Panc1 (cell line): ENCODE results near the gene ZNF688. TPM values are rescaled to one million over a fixed set of nuclear protein-coding genes. Genes with fewer than 3 reads are reported as not detected.

Experiments
- ATAC-seq: fragments of 200-7000 bp; cut with Tn5 transposase; 2 replicates; pipeline ENCODE4 v1.9.1; 2020; ENCODE audit warnings: mild to moderate bottlenecking, moderate library complexity
- BruUV-seq: library from RNA; stranded (reverse); fragments of 400-500 nt; replicated peaks from 2 replicates; lab custom pipeline; 2021; lab: Mats Ljungman, UMichigan
- CTCF ChIA-PET: fragments of 300-600 bp; sonication (Branson Sonifier 250); formaldehyde crosslinking; loops from one replicate; lab custom pipeline; 2022; ENCODE audit warnings: antibody characterized with exemption; lab: Charles Lee
- POLR2A ChIA-PET: fragments of 300-600 bp; sonication (Branson Sonifier 250); formaldehyde crosslinking; loops from one replicate; lab custom pipeline; 2022; ENCODE audit warnings: antibody characterized with exemption; lab: Charles Lee
- DNase-seq: peaks from one replicate; pipeline ENCODE4 v3.0.0-alpha.2; 2010; ENCODE audit warnings: low read depth, low spot score
- H3K27ac ChIP-seq: 2 replicates; pipeline ENCODE4 v1.5.1; 2011; ENCODE audit warnings: mild to moderate bottlenecking, low read length, inconsistent platforms
- H3K27me3 ChIP-seq: fragments of 200-500 bp; sonication (Bioruptor generic); 2 replicates; pipeline ENCODE4 v1.6.0; 2014; ENCODE audit warnings: low read length, inconsistent platforms; ENCODE audit not compliant: control insufficient read depth, insufficient read depth
- H3K36me3 ChIP-seq: fragments of 200-500 bp; sonication (Bioruptor generic); 2 replicates; pipeline ENCODE4 v1.5.1; 2014; ENCODE audit warnings: inconsistent platforms, mild to moderate bottlenecking, low read length, moderate library complexity; ENCODE audit not compliant: control insufficient read depth, insufficient read depth
- H3K4me1 ChIP-seq: 2 replicates; pipeline ENCODE4 v1.5.1; 2011; ENCODE audit warnings: inconsistent platforms, mild to moderate bottlenecking, low read length, moderate library complexity; ENCODE audit not compliant: control insufficient read depth, insufficient read depth
- H3K4me3 ChIP-seq, 2 experiments: 2 replicates each; pipeline ENCODE4 v1.5.1; 2011 to 2012; ENCODE audit warnings: low read depth in 2 of 2, low read length in 2 of 2, mild to moderate bottlenecking in 2 of 2, inconsistent platforms in 1 of 2, moderate library complexity in 1 of 2
- H3K9me3 ChIP-seq: fragments of 200-500 bp; sonication (Bioruptor generic); 2 replicates; pipeline ENCODE4 v1.5.1; 2014; ENCODE audit warnings: low read depth, mild to moderate bottlenecking, inconsistent platforms, low read length, moderate library complexity; ENCODE audit not compliant: control insufficient read depth, insufficient read depth
- POLR2AphosphoS5 ChIP-seq: IDR thresholded peaks from 2 replicates; pipeline ENCODE4 v1.6.1; 2012; ENCODE audit warnings: mild to moderate bottlenecking, low read depth, low read length, moderate library complexity
- REST ChIP-seq, 2 experiments: IDR thresholded peaks; 2 replicates each; pipeline ENCODE4 v1.6.1; 2011 to 2012; ENCODE audit warnings: low read depth in 2 of 2, control low read depth in 1 of 2, low read length in 1 of 2, mild to moderate bottlenecking in 1 of 2, moderate library complexity in 1 of 2; ENCODE audit not compliant: insufficient read depth in 1 of 2
- SIN3A ChIP-seq: IDR thresholded peaks from 2 replicates; pipeline ENCODE4 v1.6.1; 2012; ENCODE audit warnings: low read depth, mild to moderate bottlenecking, low read length, moderate library complexity, borderline replicate concordance; ENCODE audit not compliant: insufficient read depth
- TCF7L2 ChIP-seq: IDR thresholded peaks from 2 replicates; pipeline ENCODE4 v1.6.1; 2011; ENCODE audit warnings: mild to moderate bottlenecking, low read depth, low read length, inconsistent platforms
- in situ Hi-C: cut with HindIII; loops from 2 replicates; pipeline ENCODE4 v1.10.0; 2016; ENCODE audit warnings: low sequenced_read_pairs, low pct_unique_long_range_greater_than_20kb
- intact Hi-C: fragments of 100-400 bp; cut with micrococcal nuclease; formaldehyde crosslinking; loops from one replicate; pipeline ENCODE4 v1.10.0; 2022; ENCODE audit not compliant: unreplicated experiment
- total RNA-seq: library from RNA; stranded (reverse); gene quantifications from one replicate; pipeline ENCODE4 v1.2.1, GENCODE V29; 2021; ENCODE audit not compliant: unreplicated experiment
- TF ChIP-seq, protein P1 (sequence below): fragments of 450-650 bp; IDR thresholded peaks from 2 replicates; pipeline ENCODE4 v1.5.1; 2017; ENCODE audit warnings: mild to moderate bottlenecking

The ZNF688 gene
- total RNA-seq, 1 experiment from 2014 or later: 7.7 TPM

DNA sequence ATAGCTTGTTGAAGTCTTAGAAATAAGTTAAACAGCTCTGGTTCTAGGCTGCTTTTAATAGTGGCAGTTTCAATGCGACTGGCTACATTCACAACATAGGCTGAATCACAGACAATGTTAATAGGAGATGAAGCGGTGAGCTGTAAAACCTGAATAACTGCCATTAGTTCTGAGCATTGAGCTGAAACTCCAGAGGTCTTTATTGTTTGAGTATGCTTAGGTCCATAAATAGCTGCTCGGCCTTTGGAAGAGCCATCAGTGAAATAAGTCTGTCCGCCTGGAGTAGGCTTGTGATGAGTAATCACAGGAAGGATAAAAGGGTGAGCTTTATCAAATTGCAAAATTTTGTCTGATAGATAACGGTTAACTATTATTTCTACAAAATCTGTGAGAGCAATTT is 48.1 kb upstream of the ZNF688 start:
- no TSS peak for BruUV-seq
- H3K4me3 ChIP-seq: no peak overlapping the region
- ChIA-PET CTCF (interaction anchor here (1.1 kb wide), 1 partner anchor 10 kb away, joined by 4 read pairs; no protein-coding TSS in a partner anchor), POLR2A (no interaction called here)
- no peak for DNase-seq
- in situ Hi-C loops: no loop called here
- no peaks in the 10 kb centered on the region for H3K9me3 ChIP-seq
- intact Hi-C loops: no loop called here
- no peaks in the 10 kb centered on the region for H3K4me1 ChIP-seq
- ATAC-seq: no peak
- no peaks in the 10 kb centered on the region for H3K36me3 ChIP-seq
- no peaks in the 10 kb centered on the region for H3K27me3 ChIP-seq
- H3K27ac ChIP-seq: no peak overlapping the region
- TF ChIP-seq TCF7L2 (no peak), POLR2AphosphoS5 (no peak), SIN3A (no peak), REST (IDR thresholded peaks at IDR 0.05; ENCODE audit: insufficient read depth in 1 of 2, low read depth in 2 of 2, low read length in 1 of 2) (no peak)
- TF ChIP-seq, protein P1, sequence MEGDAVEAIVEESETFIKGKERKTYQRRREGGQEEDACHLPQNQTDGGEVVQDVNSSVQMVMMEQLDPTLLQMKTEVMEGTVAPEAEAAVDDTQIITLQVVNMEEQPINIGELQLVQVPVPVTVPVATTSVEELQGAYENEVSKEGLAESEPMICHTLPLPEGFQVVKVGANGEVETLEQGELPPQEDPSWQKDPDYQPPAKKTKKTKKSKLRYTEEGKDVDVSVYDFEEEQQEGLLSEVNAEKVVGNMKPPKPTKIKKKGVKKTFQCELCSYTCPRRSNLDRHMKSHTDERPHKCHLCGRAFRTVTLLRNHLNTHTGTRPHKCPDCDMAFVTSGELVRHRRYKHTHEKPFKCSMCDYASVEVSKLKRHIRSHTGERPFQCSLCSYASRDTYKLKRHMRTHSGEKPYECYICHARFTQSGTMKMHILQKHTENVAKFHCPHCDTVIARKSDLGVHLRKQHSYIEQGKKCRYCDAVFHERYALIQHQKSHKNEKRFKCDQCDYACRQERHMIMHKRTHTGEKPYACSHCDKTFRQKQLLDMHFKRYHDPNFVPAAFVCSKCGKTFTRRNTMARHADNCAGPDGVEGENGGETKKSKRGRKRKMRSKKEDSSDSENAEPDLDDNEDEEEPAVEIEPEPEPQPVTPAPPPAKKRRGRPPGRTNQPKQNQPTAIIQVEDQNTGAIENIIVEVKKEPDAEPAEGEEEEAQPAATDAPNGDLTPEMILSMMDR: no peak

DNA sequence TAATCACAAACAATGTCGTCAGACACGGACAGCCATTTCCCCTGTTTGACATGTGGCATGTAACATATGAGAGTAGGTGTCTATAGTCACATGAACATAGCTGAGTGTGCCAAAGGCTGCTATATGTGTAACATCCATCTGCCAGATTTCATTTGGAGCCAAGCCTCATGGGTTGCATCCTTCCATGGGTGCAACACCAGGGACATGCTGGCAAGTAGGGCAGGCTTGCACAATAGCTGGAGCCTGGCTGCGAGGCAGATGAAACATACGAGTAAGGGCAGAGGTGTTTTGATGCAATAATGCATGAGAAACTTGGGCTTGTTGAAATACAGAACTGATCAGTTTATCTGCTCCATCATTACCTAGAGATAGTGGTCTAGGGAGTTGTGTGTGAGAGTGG is 47.7 kb upstream of the ZNF688 start:
- Histone ChIP-seq H3K4me3 (no peak overlapping the region), H3K27me3 (no peaks in the 10 kb centered on the region), H3K4me1 (no peaks in the 10 kb centered on the region), H3K27ac (no peak overlapping the region), H3K9me3 (no peaks in the 10 kb centered on the region), H3K36me3 (no peaks in the 10 kb centered on the region)
- TF ChIP-seq, protein P1: no peak
- TF ChIP-seq SIN3A (no peak), TCF7L2 (no peak), REST (IDR thresholded peaks at IDR 0.05; ENCODE audit: insufficient read depth in 1 of 2, low read depth in 2 of 2, low read length in 1 of 2) (no peak), POLR2AphosphoS5 (no peak)
- in situ Hi-C loops: no loop called here
- ChIA-PET POLR2A (no interaction called here), CTCF (interaction anchor here (1.1 kb wide), 1 partner anchor 10 kb away, joined by 4 read pairs; no protein-coding TSS in a partner anchor)
- DNase-seq (no peak), ATAC-seq (no peak)
- no TSS peak for BruUV-seq
- intact Hi-C loops: no loop called here
